ENCODE measurements around the gene BARHL1. TPM values are rescaled to one million over a fixed set of nuclear protein-coding genes. Genes with fewer than 3 reads are reported as not detected.

The BARHL1 gene
- total and polyA plus RNA-seq, 2 of the 13 experiments (the other 11 are each of a cell fraction or from before 2014, with no cell fraction given), result not detected

- in situ Hi-C loops (cut with HindIII; ENCODE audit: extremely low pct_ligation_motif_present, low pct_unique_long_range_greater_than_20kb) (no loop called here), intact Hi-C loops (cut with micrococcal nuclease; ENCODE audit: unreplicated experiment) (no loop called here)
- Histone ChIP-seq H3K36me3 (replicated peaks in 1 of 2; ENCODE audit: control insufficient read depth in 1 of 2, insufficient read depth in 2 of 2, low read length in 2 of 2) (peaks cover 23 to 64% of the 10 kb centered on the region in 2 experiments), H4K20me1 (ENCODE audit: insufficient read depth, low read length) (no peaks in the 10 kb centered on the region), H3K27me3 (ENCODE audit: control insufficient read depth in 1 of 2, insufficient read depth in 2 of 2, low read length in 2 of 2) (no peaks in the 10 kb centered on the region), H3K27ac (ENCODE audit: extremely low read length, insufficient read depth, low read length) (no peak overlapping the region), H3K9ac (ENCODE audit: insufficient read depth, low read depth, low read length) (no peak overlapping the region), H3K79me2 (ENCODE audit: insufficient read depth, low read length) (no peaks in the 10 kb centered on the region), H3K4me3 (replicated peaks in 1 of 3; ENCODE audit: insufficient read depth in 1 of 3, low read depth in 2 of 3, low read length in 3 of 3) (no peak overlapping the region), H3K4me2 (ENCODE audit: low read depth, low read length) (no peak overlapping the region), H2AFZ (ENCODE audit: low read length) (no peak overlapping the region), H3K4me1 (ENCODE audit: insufficient read depth, low read length) (no peaks in the 10 kb centered on the region), H3K9me3 (ENCODE audit: low read length) (no peaks in the 10 kb centered on the region)
- POLR2A ChIA-PET, result no interaction called here
- CTCF ChIA-PET (ENCODE audit: low intra/inter-chr PET ratio, low total read pairs), result no interaction called here
- no TSS peak for BruUV-seq (replicated peaks)
- 97% methylated on average over 2 of the region's 2 CpGs for whole genome bisulfite sequencing (ENCODE audit: low lambda C conversion rate)
- TF ChIP-seq ZNF274 (CRISPR knock-in tag; IDR thresholded peaks at IDR 0.05), result no peak
- no peak for TF ChIP-seq ZNF563 (CRISPR knock-in tag; IDR thresholded peaks at IDR 0.05)
- TF ChIP-seq ZNF597 (CRISPR knock-in tag; IDR thresholded peaks at IDR 0.05), result no peak
- TF ChIP-seq FOSL1 (CRISPR knock-in tag; IDR thresholded peaks at IDR 0.05; ENCODE audit: borderline replicate concordance), result no peak
- TF ChIP-seq PPARG (CRISPR knock-in tag; conservative IDR thresholded peaks at IDR 0.05), result no peak
- no peak for TF ChIP-seq SRF (IDR thresholded peaks at IDR 0.05; ENCODE audit: low read depth, low read length)
- TF ChIP-seq CAMTA2 (CRISPR knock-in tag; IDR thresholded peaks at IDR 0.05; ENCODE audit: borderline replicate concordance), result no peak
- TF ChIP-seq RAD21 (CRISPR knock-in tag; IDR thresholded peaks at IDR 0.05), result no peak
- no peak for TF ChIP-seq MIXL1 (CRISPR knock-in tag; IDR thresholded peaks at IDR 0.05)
- TF ChIP-seq BCL3 (CRISPR knock-in tag; IDR thresholded peaks at IDR 0.05), result no peak
- no peak for TF ChIP-seq SATB2 (CRISPR knock-in tag; IDR thresholded peaks at IDR 0.05)
- ATAC-seq (no peak), FAIRE-seq (no peak), DNase-seq (ENCODE audit: low spot score) (no peak)
These were observed 33.4 kb downstream of the BARHL1 start for GRCh38 chr9:132615774-132616173.

Data from HepG2 (cell line).